Islet of Langerhans (tissue), 1 donor: Measurements from ENCODE around the gene PTMA.

Experiments
- FAIRE-seq: peaks from one replicate; lab custom pipeline; 2011; peaks lifted over from hg19 to GRCh38; lab: Jason Lieb, UNC

The PTMA gene

DNA sequence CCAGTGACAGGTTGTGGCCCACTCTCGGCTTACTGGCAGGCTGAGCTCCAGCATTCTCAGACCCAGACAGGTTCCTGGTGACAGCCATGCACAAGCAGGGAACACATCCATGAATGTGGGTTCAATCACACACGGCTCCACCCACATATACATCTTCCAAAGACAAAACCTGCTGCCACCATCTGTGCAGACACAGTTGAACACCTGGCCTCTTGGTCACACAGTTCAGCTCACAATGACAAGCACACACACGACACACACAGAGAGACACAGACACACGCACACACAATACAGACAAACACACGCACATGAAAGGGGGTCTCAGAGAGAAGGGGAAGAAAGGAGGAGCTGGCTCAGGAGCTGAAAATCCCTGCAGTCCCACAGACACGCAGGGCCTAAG is 32.1 kb upstream of the PTMA start:
- FAIRE-seq = no peak

DNA sequence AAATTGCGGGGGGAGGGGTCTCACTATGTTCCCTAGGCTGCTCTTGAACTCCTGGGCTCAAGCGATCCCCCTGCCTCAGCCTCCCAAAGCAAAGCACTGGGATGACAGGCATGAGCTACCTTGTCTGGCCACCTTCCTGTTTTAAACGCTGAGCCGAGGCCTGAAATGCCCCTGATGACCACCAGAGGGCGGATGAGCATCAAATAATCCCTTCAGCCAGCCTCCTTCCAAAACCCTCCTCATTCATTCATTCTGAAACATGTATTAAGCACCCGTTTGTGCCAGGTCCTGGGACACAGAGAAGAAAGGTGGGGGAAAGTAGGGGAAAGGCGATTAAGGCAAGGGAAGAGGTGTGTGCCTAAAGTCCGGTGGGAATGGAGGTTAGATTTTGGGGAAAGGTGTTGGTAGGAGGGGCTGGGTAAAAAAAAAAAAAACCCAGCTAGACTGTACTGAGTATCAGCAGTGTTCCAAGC is 30.7 kb upstream of the PTMA start:
- no peak for FAIRE-seq

DNA sequence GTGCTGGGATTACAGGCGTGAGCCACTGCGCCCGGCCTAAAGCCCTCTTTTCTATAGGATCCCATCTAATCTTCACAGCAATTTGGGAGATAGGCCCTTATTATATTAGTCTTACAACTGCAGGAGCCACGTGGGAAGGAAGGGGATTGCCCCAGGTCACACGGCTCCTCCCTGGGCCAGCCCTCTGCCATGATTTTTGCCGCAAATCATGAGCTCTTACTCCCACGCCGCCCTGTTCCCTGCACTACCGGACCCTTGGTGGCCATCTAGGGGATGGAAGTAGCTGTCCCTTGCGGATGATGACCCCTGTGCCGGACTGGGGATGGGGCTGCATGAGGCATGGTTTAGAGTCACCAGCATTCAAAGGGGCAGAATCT is 28.4 kb upstream of the PTMA start:
- no peak for FAIRE-seq

DNA sequence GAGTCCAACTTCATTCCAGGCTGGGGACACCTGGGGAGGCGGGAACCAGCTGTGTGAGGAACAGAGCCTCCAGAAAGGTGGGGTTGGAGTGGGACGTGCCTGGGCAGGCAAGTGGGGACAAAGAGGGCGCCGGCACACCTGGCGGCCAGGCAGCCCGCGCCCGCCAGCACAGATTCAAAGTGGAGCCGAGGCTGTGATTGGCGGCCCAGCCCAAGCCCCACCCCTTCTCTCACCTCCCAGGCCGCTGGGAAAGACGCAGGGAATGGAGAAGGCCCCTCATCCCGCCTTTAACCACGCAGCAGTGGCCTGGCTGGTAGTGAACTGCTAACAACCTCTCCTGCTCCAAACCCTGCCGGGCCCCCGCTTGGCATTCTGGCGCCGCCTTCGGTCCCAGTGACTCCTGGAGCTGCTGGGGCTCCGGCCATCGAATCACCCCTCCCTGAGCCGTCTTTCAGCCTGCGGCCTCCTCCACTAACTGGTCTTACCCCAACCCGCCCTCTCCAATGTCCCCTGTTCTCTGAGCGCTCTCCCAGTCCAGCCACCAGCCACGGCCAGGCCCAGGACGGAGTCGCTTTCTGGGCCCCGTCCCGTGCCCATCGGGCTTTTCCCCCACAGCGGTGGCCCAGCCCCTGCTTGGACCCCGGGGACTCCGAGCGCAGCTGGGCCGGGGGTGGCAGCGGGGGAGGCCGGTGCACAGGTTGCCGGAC is 27.9 kb upstream of the PTMA start:
- no peak for FAIRE-seq

DNA sequence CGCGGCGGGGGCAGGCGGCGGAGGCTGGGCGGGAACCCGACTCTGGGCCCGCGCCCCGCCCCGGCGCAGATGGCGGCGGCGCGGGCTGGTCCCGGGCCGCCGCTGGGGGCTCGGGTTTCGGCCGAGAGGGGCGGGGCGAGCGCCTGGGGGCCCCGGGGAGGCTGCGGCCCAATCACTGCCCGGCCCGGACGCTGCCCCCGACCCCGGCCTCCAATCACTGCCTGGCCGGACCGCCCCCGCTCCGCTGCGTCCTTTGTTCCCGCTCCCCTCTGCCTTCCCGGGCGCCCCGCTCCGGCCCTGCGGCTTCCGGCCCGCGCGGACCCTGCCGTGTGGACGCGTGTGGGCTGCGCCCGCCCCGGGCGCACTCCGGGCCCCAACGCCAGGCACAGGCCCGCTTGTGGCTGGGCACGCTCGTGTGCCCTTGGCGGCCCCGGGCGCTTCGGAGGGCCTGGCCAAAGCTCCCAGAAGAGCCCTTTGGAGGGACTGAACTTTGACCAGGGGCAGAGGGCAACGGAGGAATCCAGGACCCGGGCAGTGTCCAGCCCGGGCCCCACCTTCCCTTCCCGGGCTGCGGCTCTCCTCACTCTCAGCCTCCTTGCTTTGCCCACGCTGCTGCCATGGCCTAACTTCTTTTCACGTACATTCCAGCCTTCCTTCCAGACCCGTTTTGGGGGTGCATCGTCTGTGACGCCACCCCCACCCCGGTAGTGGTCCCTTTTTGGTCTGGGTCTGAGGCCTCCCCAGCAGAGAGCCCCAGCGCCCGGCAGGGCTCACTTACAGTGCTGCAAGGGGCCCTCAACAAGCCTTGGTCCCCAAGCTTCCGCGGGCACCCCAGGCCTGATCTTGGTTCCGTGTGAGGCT is 27.1 kb upstream of the PTMA start:
- FAIRE-seq = no peak

DNA sequence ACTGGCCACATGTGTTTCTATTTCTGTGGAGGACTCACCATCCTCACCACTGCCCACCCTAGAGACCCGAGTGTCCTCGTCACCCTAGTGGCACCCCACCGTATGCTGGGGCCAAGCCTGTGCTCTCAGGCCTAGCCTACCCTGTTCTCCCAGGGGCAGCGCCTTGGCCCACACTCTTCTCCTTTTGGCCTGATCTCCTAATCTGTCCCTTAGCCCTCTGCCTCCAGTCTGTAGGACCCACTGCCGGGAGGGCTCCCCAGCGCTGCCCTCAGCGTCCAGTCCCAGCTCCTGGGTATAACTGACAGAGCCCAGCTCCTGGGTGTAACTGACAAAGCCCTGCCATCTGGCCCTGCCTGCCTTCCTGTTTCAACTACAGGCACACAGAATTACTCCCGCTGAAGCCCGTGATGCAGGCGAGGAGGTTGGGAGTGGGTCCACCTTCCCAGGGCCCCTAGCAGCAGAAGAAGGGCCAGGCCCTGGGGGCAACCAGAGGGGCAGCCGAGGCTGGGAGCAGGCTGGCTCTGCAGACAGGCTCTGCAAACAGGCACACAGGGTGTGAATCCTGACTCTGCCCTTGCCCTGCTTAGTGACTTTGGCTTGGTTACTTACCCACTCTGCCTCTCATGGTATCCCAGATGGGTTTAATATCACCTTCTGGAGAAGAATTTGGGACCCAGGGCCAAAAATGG is 25.6 kb upstream of the PTMA start:
- FAIRE-seq = no peak

DNA sequence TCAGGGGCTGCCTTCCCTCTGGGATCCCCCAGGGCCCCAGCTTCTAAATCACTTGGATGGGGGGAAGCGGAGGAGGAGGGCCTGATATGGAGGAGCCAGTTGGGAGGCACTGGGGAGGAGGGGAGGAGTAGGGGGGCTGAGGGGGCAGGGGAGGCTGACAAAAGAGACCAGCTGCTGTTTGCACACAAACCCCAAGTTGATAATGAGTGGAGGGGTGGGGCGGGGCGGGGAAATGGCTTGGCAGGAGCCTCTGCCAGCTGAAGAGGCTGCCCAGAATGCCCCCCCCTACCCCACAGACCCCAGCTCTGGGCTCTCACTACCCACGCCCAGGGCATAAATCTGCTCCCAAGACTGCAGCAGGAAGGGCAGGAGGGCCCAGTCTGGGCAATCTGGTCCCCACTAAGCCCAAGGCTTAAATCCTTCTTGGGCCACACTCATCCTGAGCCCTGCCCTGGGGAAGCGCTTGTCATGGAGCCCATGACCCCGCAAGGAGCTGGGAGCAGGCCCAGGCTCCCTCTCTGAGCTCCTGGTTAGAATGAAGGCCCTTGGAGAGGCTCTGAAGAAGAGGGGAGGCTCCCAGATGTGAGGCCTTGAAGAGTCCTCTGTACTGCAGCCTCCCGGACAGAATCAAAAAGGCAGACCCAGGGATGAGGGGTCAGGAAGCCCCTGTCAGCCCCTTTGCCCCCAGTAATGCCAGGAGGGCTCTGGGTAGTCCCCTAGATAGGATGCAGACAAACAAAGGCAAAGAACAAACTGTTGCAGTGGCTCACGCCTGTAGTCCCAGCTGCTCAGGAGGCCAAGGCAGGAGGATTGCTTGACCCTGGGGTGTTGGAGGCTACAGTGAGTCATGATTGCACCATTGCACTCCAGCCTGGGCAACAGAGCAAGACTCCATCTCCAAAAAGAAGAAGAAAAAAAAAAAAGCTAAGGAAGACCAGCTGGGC is 24.8 kb upstream of the PTMA start:
- no peak for FAIRE-seq

DNA sequence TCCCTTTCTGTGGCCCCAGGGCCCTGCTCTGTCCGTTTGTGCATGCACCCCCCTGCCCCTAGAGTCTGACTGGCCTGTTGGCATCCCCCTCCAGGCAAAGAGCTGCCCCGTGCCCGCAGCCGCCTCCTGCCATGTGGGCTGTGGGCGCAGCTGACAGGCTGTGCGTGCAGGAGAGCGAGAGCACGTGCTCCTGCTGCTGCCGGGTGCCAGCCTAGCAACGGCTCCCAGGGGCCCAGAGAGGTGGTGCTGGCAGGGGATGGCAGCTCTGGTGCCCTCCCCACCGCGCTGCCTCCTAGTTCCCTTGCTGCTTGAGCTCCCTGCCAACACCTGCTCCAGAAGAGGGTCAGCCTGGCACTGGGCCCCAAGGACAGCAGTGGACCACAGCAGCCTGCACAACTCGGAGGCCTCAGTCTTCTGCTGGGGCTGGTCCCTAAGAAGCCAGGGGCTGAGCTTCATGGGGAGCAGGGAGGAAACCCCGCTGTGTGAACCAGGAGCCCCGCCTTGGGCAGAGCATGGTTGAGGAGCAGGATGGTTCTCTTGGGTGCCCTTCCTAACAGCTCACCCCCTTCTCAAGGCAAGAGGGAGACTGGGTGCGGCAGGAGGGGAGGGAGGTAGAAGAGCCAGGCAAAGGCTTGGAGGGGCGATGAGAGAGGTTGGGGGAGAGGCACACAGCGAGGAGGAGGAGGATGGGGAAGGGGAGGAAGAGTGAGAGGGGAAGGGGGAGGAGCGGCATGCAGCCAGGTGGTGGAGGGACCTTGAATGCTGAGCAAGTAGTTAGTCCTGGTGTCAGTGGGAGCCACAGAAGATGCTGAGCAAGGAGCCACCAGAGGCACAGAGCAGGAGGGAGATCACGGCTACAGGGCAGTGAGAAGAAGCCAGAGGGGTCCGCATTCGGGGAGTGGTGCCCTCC is 23.8 kb upstream of the PTMA start:
- no peak for FAIRE-seq

DNA sequence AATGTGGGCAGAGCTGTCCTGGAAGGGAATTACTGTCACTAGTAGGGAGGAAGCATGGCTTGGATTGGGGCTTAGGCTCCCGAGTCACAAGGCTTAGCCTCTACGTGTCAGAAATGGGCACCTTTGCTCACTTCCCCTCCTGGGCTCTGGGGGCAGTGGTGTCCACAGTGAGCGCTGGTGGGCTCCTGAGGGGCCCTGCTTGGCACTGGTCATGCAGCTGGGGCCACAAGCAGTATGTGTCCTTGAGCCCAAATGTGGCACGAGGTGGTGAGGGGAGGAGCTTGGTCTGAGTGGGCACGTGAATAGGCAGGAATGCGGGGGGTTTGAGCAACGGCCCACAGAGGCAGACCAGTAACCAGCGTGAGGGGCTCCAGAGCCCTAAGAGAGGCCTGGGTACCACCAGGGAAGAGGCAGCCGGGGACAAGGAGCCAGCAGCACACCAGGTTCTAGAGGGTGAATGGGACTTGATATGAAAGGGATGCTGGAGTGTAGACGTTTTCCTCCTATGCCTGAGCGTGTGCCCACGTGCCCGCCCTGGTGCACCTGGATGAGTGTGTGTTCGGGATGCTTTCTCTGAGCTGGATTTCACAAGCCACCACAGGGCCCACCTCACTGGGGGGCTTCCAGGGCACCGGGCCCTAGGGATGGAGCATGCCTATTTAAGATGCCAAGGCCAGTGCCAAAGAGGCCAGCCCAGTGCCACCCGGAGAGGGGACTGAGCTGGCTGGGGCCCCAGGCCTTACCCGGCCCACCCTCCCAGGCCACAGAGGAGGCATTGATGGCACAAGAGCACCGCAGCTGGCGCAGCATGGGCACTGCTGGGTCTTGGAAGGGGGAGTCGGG is 22.8 kb upstream of the PTMA start:
- no peak for FAIRE-seq

DNA sequence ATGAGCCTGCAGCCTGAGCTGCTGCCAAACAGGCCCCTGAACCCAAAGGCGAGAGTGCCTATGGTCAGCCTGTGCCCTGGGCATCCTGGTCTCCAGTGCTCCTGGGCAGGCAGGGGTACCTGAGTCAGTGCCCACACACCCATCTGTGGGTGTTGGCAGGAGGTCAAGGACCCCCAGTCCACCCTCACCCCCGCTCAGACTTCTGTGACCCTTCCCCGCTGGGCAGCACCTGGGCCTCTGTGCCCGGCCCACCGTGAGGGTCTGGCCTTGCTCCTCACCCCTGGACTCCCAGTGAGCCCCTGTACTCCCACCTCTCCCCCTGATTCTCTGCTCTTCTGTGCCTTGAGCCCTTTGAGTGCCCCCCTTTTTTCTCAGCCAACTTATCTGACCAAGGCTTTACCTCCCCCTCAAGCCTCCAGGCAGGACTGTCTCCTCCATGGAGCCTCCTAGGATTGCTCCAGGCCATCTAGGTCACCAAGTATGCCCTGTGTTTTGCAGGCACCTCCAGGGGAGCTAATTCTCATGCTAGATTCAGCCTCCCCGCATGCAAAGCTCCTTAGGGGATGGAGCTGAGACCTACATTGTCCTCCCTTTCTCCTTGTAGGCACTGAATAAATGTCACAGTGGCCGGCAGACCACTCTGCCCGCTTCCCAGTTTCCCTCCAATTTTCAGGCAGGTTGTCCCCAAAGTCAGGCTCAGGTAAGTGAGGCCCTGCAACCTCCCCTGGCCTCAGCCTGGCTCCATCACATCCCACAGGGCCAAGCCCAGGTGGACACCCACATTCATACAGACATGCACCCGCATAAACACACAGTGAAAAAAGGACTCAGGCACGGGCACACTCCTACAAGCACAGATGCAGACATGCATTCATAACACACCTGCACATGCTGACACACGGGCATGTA is 21.9 kb upstream of the PTMA start:
- no peak for FAIRE-seq

DNA sequence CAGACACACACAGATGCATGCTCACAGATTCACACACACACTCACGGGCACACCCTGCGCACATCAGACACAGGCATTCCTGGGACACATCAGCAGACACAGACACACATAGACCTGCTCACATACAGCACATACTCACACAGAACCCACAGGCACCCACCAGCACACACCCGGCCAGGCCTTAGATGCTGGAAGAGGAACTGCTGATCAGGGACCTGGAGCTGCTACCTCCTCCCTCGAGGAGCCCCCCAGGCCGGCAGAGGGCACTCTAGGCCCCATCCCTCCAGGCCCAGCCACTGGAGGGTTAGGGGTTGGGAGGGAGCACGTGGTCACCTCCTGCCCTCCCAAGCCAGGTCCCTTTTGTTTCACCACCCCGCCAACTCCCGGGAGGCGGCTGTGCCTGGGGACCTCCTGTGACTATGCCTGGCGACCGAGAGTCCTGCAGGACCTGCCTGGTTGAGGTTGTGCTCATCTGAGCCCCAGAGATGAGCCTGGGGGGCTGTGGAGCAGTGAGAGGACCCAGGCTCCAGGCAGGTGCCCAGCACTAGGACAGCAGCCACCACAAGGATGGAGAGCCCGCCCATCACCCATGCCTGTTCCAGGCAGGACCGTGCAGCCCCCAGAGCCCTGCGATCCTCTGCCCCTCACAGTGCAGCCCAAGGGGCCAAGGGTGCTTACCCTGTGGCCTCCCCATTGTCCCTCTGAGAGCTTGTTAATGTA is 21.0 kb upstream of the PTMA start:
- no peak for FAIRE-seq

DNA sequence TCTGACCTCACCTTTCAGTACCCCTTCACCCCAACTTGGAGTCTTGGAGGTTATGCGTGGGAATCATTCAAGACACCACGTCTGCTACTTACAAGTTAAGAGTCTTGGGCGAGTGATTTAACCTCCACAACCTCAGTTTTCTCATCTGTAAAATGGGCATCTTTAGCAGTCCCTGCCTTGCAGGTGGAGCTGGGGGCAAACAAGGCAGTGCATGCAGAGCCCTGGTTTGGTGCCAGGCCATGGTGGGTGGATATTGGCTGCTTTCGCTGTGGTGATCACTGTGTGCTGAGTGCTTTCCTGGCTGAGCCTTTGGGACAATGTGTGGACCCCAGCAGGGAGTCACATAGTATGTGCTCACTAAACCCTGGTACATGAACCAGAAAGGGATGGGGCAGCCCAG is 20.4 kb upstream of the PTMA start:
- no peak for FAIRE-seq

DNA sequence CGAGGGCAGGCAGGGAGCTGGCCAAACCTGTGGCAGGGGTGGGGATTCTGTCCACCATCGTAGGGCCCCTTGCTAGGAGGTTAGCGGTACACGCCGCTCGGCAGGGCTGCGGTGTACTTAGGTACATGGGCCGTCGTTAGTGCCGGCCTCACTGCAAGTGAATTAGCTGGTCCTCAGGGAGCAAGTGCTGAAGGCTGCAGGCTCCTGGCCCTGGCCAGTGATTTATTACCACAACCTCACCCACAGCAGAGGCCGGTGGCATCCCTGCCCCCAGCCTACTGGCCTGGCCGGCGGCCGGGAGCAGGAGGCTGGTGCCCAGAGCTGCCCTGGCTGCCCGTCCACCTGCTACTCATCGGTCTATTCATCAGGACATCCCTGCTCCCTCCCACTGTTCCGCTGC is 19.6 kb upstream of the PTMA start:
- FAIRE-seq = no peak

DNA sequence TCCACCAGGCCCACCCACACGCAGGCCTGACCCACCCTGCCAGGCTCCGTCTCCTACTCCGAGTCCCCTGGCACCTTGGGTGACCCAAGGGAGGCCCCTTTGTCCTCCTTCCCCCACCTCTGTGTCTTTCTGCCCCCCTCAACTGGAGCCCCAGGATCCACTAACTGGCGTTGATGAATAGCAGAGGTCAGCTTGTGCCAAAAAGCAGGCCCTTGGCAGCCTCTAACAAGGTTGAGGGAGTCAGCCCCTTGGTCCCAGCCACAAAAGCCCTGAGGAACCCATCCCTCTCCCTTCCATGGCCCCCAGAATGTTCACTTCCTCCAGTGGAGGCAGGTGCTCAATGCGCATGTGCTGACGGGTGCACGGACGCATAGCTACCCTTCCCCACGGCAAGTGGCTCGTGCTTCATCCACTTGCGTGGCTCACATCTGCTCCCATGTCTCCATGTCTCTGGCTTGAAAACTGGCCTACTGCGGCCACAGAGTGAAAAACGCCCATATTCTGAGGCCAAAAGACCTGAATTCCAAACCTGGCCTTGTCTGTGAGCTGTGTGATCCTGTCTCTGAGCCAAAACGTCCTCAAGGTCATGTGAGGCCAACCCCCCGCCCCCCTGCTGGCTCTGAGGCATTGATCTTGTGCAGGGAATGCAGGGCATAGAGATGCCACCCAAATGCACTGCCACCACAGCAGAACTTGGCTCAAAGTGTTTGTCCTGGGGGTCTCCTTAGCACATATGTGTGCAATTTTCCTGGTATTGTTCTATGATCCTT is 19.0 kb upstream of the PTMA start:
- no peak for FAIRE-seq

DNA sequence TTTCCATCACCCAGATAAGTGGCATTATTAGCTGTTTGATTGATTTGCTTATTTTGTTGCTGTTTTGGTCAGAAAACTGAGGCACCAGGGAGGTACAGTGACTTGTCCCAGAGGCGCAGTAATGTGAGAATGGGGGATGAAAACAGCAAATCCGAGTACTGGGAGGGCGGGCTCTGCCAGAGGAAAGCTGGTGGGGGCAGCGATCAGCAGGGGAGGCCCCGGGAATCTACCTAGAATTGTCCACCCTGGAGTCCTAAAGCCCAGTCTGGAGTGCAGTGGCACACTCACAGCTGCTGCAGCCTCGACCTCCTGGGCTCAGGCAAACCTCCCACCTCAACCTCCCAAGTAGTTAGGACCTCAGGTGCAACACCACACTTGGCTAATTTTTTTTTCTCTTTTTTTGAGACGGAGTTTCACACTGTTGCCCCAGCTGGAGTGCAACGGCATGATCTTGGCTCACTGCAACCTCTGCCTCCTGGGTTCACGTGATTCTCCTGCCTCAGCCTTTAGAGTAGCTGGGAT is 17.0 kb upstream of the PTMA start:
- no peak for FAIRE-seq

DNA sequence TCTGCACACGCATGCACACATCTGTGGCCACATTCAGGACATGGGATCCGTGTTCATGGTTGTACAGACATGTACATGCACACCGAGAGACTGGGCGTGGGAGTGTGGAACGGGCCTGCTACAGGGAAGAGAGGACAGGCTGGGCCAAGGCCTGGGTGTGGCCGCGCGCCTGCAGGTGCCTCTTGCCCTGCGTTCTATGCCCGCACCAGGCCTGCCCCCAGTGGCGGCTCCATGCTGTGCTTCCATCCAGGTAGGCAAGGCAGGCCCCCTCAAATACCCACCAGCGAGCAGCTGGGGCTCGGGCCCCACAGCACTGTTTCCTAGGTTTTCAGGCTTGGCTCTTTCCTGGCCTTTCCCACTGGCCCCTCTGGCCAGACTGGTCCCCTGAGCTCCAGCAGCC is 15.5 kb upstream of the PTMA start:
- no peak for FAIRE-seq

DNA sequence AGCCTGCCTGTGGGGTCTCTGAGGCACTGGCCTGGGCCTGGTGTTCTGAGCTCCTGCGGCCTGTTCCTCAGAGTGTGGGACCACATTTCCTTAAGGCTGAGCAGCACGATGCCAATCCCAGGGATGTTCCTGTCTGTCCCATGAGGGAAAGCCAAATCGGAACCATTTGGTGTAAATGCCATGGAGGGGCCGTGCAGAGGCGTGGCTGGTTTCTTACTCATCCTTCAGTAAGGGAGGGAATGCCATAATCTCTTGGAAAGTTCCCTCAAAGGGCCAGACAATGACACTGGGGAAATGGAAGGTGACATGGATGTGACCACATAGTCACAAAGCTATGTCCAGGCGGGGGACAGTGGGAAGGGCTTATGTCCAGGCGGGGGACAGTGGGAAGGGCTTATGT is 14.4 kb upstream of the PTMA start:
- FAIRE-seq = no peak
